IMR-90 (cell line): ENCODE data around the gene LGALS14.

Experiments used
- CEBPB ChIP-seq: IDR thresholded peaks from 2 replicates; pipeline ENCODE4 v1.6.1; 2012; ENCODE audit warnings: low read depth, low read length, improper control_type of control experiment
- CHD1 ChIP-seq: IDR thresholded peaks from 2 replicates; pipeline ENCODE4 v1.6.1; 2012; ENCODE audit warnings: low read depth, low read length, improper control_type of control experiment
- ELK1 ChIP-seq: fragments of 150-350 bp; IDR thresholded peaks from 2 replicates; pipeline ENCODE4 v1.6.1; 2016; ENCODE audit warnings: low read depth, mild to moderate bottlenecking, low read length, moderate library complexity, borderline replicate concordance
- MAFK ChIP-seq: IDR thresholded peaks from 2 replicates; pipeline ENCODE4 v1.6.1; 2012; ENCODE audit warnings: low read depth, low read length, improper control_type of control experiment
- MAZ ChIP-seq: IDR thresholded peaks from 2 replicates; pipeline ENCODE4 v1.6.1; 2012; ENCODE audit warnings: low read depth, mild to moderate bottlenecking, low read length, improper control_type of control experiment, moderate library complexity, borderline replicate concordance
- MXI1 ChIP-seq: IDR thresholded peaks from 2 replicates; pipeline ENCODE4 v1.6.1; 2012; ENCODE audit warnings: low read depth, mild to moderate bottlenecking, low read length, moderate library complexity, borderline replicate concordance
- NFE2L2 ChIP-seq: fragments of 150-350 bp; IDR thresholded peaks from 2 replicates; pipeline ENCODE4 v1.6.1; 2016; ENCODE audit warnings: low read depth, mild to moderate bottlenecking, low read length
- POLR2A ChIP-seq: IDR thresholded peaks from 2 replicates; pipeline ENCODE4 v1.6.1; 2012; ENCODE audit warnings: mild to moderate bottlenecking, low read depth, low read length
- RAD21 ChIP-seq: IDR thresholded peaks from 2 replicates; pipeline ENCODE4 v1.6.1; 2012; ENCODE audit warnings: low read length, improper control_type of control experiment
- RCOR1 ChIP-seq: IDR thresholded peaks from 2 replicates; pipeline ENCODE4 v1.6.1; 2012; ENCODE audit warnings: mild to moderate bottlenecking, low read length, improper control_type of control experiment; ENCODE audit not compliant: insufficient replicate concordance
- RFX5 ChIP-seq: IDR thresholded peaks from 2 replicates; pipeline ENCODE4 v1.8.0; 2012; ENCODE audit warnings: low read depth, mild to moderate bottlenecking, low read length, moderate library complexity
- SMC3 ChIP-seq: fragments of 150-350 bp; IDR thresholded peaks from 2 replicates; pipeline ENCODE4 v1.6.1; 2016; ENCODE audit warnings: low read depth, mild to moderate bottlenecking, antibody characterized with exemption, low read length, moderate library complexity
- USF2 ChIP-seq: fragments of 150-350 bp; IDR thresholded peaks from 2 replicates; pipeline ENCODE4 v1.6.1; 2017; ENCODE audit warnings: mild to moderate bottlenecking, antibody characterized with exemption, low read length, low read depth
- TF ChIP-seq, protein P1 (sequence below): conservative IDR thresholded peaks from 2 replicates; pipeline ENCODE4 v1.5.1; 2012; ENCODE audit warnings: mild to moderate bottlenecking, low read depth, low read length, improper control_type of control experiment

DNA sequence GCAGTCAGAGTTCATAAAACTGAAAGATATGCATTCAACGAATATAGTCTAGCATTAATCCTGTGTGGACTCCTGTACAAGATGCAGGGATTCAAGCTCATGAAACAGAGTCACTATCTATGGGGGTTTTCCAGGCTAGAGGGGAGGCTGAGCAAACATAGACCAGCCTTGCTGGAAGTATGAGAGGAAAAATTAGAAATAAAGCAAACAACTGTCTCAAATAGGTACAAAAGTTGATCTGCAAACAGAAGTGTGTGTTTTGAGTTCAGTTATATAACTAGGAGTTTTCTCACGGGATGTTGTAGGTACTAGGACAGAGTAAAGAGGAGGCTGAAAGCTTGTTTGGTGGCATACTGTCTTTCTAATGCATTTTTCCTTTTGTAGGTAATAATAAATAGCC is 8.5 kb upstream of the LGALS14 start:
- TF ChIP-seq, protein P1, sequence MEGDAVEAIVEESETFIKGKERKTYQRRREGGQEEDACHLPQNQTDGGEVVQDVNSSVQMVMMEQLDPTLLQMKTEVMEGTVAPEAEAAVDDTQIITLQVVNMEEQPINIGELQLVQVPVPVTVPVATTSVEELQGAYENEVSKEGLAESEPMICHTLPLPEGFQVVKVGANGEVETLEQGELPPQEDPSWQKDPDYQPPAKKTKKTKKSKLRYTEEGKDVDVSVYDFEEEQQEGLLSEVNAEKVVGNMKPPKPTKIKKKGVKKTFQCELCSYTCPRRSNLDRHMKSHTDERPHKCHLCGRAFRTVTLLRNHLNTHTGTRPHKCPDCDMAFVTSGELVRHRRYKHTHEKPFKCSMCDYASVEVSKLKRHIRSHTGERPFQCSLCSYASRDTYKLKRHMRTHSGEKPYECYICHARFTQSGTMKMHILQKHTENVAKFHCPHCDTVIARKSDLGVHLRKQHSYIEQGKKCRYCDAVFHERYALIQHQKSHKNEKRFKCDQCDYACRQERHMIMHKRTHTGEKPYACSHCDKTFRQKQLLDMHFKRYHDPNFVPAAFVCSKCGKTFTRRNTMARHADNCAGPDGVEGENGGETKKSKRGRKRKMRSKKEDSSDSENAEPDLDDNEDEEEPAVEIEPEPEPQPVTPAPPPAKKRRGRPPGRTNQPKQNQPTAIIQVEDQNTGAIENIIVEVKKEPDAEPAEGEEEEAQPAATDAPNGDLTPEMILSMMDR = no peak
- no peak for TF ChIP-seq POLR2A
- no peak for TF ChIP-seq SMC3
- TF ChIP-seq RAD21 = no peak
- no peak for TF ChIP-seq RFX5
- TF ChIP-seq ELK1 = no peak
- no peak for TF ChIP-seq MXI1
- TF ChIP-seq USF2 = no peak
- no peak for TF ChIP-seq MAZ
- TF ChIP-seq MAFK = no peak
- no peak for TF ChIP-seq CEBPB
- no peak for TF ChIP-seq CHD1
- TF ChIP-seq NFE2L2 = no peak
- TF ChIP-seq RCOR1 = no peak
